GM12873 (cell line): ENCODE data around the gene MDM2.

ENCODE experiments used
- CTCF ChIP-seq: IDR thresholded peaks from 2 replicates; pipeline ENCODE4 v1.5.1; 2012; ENCODE audit warnings: low read depth, mild to moderate bottlenecking, moderate library complexity, low read length, control low read depth; ENCODE audit not compliant: insufficient read depth; ENCODE audit errors: missing control alignments

The MDM2 gene

GRCh38 chr12:68785823-68786222, 22.2 kb upstream of the MDM2 start:
- no peak for TF ChIP-seq CTCF

- TF ChIP-seq CTCF: no peak
These were observed 21.0 kb upstream of the MDM2 start for GRCh38 chr12:68786929-68787328.

GRCh38 chr12:68788554-68789143, 19.3 kb upstream of the MDM2 start:
- no peak for TF ChIP-seq CTCF

- TF ChIP-seq CTCF: no peak
These were observed 18.7 kb upstream of the MDM2 start for GRCh38 chr12:68789144-68789878.

GRCh38 chr12:68790081-68790951, 17.7 kb upstream of the MDM2 start:
- TF ChIP-seq CTCF: no peak

- no peak for TF ChIP-seq CTCF
These were observed 17.1 kb upstream of the MDM2 start for GRCh38 chr12:68790952-68791234.

GRCh38 chr12:68791897-68792481, 16.0 kb upstream of the MDM2 start:
- TF ChIP-seq CTCF: no peak
